Activated CD8-positive, alpha-beta memory T cell treated with anti-CD3 and anti-CD28 coated beads, Interleukin-2, amount 50 U/mL, for 4 hours (primary cell): ENCODE results near the gene ANKRD11.

Experiments used
- DNase-seq: peaks from one replicate; pipeline ENCODE4 v3.0.0-alpha.2; 2020

Gene ANKRD11

DNA sequence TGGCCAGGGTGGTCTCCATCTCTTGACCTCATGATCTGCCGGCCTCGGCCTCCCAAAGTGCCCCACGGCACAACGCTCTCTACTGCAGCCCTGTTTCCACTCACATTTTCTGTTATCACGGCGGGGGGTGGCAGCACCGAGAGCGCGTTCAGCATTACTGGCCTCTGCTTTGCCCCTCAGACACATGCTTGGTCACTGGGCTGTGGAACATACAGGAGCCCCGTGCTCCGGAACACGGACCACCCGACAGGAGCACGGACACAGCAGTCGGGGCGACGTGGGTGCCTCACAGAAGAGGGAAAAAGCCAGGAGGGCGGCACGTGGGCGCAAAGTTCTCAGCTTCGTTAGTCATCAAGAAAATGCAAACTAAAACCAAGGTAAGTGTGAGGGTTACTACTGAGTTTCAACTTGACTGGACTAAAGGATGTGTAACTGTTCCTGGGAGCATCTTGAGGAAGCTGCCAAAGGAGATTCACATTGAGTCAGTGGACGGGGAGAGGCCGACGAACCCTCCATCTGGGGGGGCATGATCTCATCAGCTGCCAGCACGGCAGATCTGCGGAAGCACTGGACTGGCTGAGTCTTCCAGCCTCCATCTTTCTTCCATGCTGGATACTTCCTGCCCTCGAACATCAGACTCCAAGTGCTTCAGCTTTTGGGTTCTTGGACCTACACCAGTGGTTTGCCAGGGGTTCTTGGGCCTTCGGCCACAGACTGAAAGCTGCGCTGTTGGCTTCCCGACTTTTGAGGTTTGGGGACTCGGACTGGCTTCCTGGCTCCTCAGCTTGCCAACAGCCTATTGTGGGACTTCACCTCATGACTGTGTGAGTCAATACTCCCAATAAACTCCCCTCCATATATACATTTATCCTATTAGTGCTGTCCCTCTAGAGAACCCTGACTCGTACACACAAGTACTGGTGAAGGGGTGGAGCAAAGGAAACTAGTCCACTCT is 166.0 kb downstream of the ANKRD11 start:
- no peak for DNase-seq

DNA sequence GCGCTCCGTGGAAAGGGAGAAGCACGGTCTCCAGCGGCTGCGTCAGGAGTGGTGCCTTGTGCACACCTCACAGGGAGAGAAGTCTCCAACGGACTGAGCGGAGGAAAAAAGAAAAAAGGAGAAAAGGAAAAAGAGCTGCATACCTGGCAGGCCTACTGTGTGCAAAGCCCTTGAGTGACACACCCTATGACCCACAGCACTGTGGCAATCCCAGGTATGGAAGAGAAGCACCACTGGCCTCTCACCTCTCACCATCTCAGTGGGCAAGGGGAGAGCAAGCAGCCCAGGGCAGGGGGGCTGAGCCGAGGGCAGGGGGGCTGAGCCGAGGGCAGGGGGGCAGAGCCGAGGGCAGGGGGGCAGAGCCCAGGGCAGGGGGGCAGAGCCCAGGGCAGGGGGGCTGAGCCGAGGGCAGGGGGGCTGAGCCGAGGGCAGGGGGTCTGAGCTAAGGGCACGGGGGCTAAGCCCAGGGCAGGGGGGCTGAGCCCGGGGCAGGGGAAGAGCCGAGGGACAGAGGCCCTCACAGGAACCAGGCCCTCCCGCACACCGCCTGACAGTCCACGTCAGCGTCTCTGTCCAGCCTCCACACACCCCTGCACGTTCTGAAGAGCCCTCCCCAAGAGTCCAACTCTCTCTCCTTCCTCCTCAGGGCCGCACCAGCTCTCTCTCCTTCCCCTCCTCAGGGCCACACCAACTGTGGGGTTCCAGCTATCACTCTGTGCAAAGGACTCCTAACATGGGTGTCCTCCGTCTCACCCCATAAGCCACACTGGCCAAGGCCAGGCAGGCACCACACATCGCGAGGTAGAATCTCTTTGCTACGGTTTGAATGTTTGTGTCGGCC is 167.0 kb downstream of the ANKRD11 start:
- no peak for DNase-seq

- DNase-seq = no peak
Measured at GRCh38 chr16:89322321-89323119, 167.8 kb downstream of the ANKRD11 start.

GRCh38 chr16:89320782-89321501 is 169.4 kb downstream of the ANKRD11 start:
- DNase-seq = no peak

GRCh38 chr16:89319886-89320781 is 170.2 kb downstream of the ANKRD11 start:
- peak; percentile 50 for DNase-seq

GRCh38 chr16:89319631-89319885 is 170.8 kb downstream of the ANKRD11 start:
- no peak for DNase-seq

GRCh38 chr16:89318871-89319630 is 171.3 kb downstream of the ANKRD11 start:
- DNase-seq = no peak

DNA sequence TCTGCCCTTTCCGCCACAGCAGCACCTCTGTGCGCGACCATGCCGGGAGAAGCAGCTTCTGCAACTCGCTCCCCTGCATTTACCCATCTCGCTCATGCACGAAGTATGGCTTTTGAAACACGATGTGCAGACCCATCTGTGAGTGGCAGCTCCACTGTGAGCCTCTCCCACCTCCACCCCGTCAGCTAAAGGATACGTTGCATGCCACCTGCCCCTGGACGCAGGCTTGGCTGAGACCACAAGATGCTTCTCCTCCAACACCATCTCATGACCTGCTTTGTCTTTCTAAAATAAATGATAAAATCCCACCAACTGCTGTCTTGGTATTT is 172.0 kb downstream of the ANKRD11 start:
- no peak for DNase-seq

- DNase-seq = no peak
Measured at GRCh38 chr16:89317729-89318429, 172.5 kb downstream of the ANKRD11 start.

DNA sequence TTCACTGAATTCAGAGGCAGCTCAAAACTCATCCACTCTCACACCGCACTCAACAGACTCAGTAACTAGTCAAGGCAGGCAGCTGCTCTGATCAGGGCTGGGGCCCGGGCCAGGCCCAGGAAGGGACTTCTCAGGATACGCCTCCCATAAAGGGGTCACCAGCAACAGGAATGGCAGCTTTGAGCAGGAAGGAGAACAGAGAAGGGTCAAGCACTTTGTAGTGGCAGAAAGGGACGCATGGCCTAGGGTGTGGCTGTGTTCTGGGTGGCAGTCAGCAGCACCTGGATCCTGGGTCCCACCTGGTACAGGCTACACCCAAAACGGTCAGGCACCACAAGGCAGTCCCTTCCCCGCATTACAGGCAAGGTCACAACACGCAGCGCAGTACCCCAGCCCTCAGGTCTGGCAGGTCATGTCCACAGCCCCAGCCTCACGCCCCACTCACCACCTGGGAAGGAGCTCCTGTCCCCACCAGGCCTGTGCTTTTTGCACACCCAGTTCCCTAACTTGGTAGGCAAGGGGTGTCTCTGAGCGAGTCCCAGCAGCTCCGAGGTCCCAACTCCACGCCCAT is 173.2 kb downstream of the ANKRD11 start:
- DNase-seq = no peak

DNA sequence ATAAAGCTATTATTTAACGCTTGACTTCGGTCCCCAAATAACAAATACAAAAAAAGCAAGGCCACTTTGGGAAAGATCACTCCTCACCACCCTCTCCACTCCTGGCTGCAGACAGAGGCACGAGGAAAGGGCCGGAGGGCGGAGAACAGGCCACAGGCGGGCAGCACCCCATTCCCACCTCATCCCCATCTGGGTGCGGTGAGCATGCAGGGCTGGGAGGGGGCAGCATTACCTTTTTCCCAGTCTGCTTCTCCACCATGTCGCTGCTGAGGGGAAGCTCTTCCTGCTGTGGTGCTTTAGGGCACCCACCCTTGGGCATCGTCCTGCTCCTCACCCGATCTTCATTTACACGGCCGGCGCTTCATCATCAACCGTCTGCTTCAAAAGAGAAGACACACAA is 173.7 kb downstream of the ANKRD11 start:
- DNase-seq = no peak

- peak; percentile 68 for DNase-seq
Measured at GRCh38 chr16:89315791-89316581, 174.4 kb downstream of the ANKRD11 start.

DNA sequence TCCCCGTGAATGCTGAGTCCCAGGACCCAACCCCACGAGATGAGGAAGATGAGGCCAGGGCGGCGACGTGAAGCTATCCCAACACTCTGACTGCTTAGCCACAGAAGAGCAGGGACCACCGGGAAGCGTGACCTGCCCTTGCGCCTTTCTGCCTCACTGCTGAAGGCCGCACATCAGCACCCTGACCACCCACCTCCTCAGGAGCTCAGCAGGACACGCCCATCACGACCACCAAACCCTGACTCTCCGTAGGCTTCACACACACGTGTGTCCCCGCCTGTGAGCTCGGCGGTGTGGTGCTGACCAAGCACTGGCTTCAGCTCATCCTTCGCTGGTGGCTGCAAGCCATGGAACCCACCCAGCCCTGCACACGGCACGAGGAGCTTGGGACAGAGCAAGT is 175.1 kb downstream of the ANKRD11 start:
- DNase-seq = no peak

GRCh38 chr16:89314854-89315253 is 175.5 kb downstream of the ANKRD11 start:
- DNase-seq = no peak

DNA sequence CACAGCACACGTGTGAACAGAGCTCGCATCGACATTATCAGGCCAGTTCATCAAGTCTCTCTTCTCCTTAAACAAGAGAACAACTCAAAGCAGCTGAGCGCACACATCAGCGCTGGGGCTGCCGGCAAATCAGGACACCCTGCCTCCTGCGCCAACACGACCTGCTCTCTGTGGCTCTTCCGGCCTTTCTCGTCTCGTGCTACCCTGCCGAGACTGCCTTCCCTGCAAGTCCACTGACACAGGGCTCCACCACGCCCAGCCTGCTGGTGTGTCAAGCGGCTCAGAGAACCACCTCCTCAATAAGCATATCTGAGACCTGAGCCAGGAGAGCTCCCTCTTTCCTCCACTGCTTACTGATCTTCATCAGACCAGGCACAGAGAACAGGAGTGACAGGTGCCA is 176.0 kb downstream of the ANKRD11 start:
- peak; percentile 43 for DNase-seq

DNA sequence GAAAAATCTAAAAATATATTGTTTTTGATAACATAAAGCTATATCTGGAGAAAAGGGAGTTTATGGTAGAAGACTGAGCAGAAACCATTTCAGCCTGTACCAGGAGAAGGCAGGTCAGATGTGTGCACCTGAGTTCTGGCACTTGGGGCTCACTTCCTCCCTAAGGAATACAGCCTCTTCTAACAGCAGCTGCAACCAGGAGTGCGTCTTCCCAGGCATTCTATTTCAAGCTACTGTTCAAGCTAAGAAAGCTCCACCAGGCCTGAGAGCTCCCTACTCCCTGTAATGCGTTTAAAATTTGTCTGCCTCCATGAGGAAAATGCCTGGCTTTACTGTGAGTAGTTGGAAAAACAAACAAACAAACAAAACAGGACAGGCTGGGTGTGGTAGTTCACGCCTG is 176.8 kb downstream of the ANKRD11 start:
- no peak for DNase-seq

- DNase-seq = no peak
Measured at GRCh38 chr16:89312598-89313299, 177.6 kb downstream of the ANKRD11 start.

- DNase-seq = no peak
Measured at GRCh38 chr16:89312194-89312593, 178.2 kb downstream of the ANKRD11 start.
